SIG-M5 (cell line): Measurements from ENCODE around the gene SERP2.

Experiments
- DNase-seq: peaks from one replicate; lab custom pipeline; 2025; lab: John Stamatoyannopoulos, UW

SERP2 gene

GRCh38 chr13:44359983-44360375 is 13.6 kb upstream of the SERP2 start:
- DNase-seq = no peak

GRCh38 chr13:44362394-44363040 is 11.1 kb upstream of the SERP2 start:
- no peak for DNase-seq

GRCh38 chr13:44363631-44364344 is 9.8 kb upstream of the SERP2 start:
- no peak for DNase-seq

- DNase-seq = no peak
Measured at GRCh38 chr13:44364345-44365000, 9.2 kb upstream of the SERP2 start.

GRCh38 chr13:44365008-44365407 is 8.6 kb upstream of the SERP2 start:
- no peak for DNase-seq

GRCh38 chr13:44365899-44366298 is 7.7 kb upstream of the SERP2 start:
- no peak for DNase-seq

- no peak for DNase-seq
Measured at GRCh38 chr13:44368062-44368591, 5.5 kb upstream of the SERP2 start.

- no peak for DNase-seq
Measured at GRCh38 chr13:44368599-44369368, 4.8 kb upstream of the SERP2 start.

- no peak for DNase-seq
Measured at GRCh38 chr13:44371421-44371820, 2.2 kb upstream of the SERP2 start.

GRCh38 chr13:44373247-44373600 is 400 bp upstream of the SERP2 start:
- DNase-seq = no peak

- no peak for DNase-seq
Measured at GRCh38 chr13:44374348-44374712, 706 bp downstream of the SERP2 start.

GRCh38 chr13:44378277-44378676 is 4.7 kb downstream of the SERP2 start:
- no peak for DNase-seq

GRCh38 chr13:44379885-44380284 is 6.3 kb downstream of the SERP2 start:
- DNase-seq = no peak

GRCh38 chr13:44380404-44381165 is 7.0 kb downstream of the SERP2 start:
- DNase-seq = no peak

- DNase-seq = no peak
Measured at GRCh38 chr13:44382635-44383145, 9.1 kb downstream of the SERP2 start.

- no peak for DNase-seq
Measured at GRCh38 chr13:44383945-44384344, 10.3 kb downstream of the SERP2 start.

GRCh38 chr13:44384778-44385177 is 11.2 kb downstream of the SERP2 start:
- DNase-seq = no peak

GRCh38 chr13:44385401-44385800 is 11.8 kb downstream of the SERP2 start:
- DNase-seq = no peak

- DNase-seq = no peak
Measured at GRCh38 chr13:44385847-44386246, 12.2 kb downstream of the SERP2 start.

- no peak for DNase-seq
Measured at GRCh38 chr13:44386913-44387556, 13.4 kb downstream of the SERP2 start.
